Coronary artery (tissue), 2 donors: ENCODE results near the gene CPD.
A peak's percentile ranks its signal among the peaks of the same experiment; 100 is the strongest.

Source experiments
- DNase-seq: peaks from one replicate; pipeline ENCODE4 v3.0.0-alpha.2; 2017; ENCODE audit warnings: low spot score
- H3K27ac ChIP-seq, 2 donors: fragments of 200-600 bp; sonication (generic); one replicate each; pipeline ENCODE4 v1.5.1; 2016 to 2019
- H3K4me3 ChIP-seq: fragments of 200-600 bp; sonication (generic); 2 replicates; pipeline ENCODE4 v1.5.1; 2016; ENCODE audit warnings: mild to moderate bottlenecking, moderate library complexity
- CTCF ChIP-seq: fragments of 200-600 bp; sonication (generic); IDR thresholded peaks from one replicate; pipeline ENCODE4 v1.5.1; 2019; ENCODE audit warnings: antibody characterized with exemption

The CPD gene

GRCh38 chr17:30382345-30382744 is 3.6 kb downstream of the CPD start:
- TF ChIP-seq CTCF = no peak
- H3K4me3 ChIP-seq = peak overlapping the region; percentile 23

GRCh38 chr17:30388321-30389179 is 9.8 kb downstream of the CPD start:
- H3K27ac ChIP-seq = no peak overlapping the region
- H3K4me3 ChIP-seq = no peak overlapping the region
- no peak for DNase-seq
- TF ChIP-seq CTCF = no peak

More at GRCh38 chr17:30382345-30382744, 3.6 kb downstream of the CPD start:
- DNase-seq = no peak
- H3K27ac ChIP-seq = no peak overlapping the region

- TF ChIP-seq CTCF = no peak
Measured at GRCh38 chr17:30389756-30390300, 11.1 kb downstream of the CPD start.

GRCh38 chr17:30391534-30391933 is 12.8 kb downstream of the CPD start:
- TF ChIP-seq CTCF = no peak

More at GRCh38 chr17:30389756-30390300, 11.1 kb downstream of the CPD start:
- Histone ChIP-seq H3K27ac (no peak overlapping the region), H3K4me3 (no peak overlapping the region)
- DNase-seq = no peak

GRCh38 chr17:30393491-30393890 is 14.8 kb downstream of the CPD start:
- no peak for TF ChIP-seq CTCF
- no peak for DNase-seq
- Histone ChIP-seq H3K4me3 (no peak overlapping the region), H3K27ac (no peak overlapping the region)

More at GRCh38 chr17:30391534-30391933, 12.8 kb downstream of the CPD start:
- no peak for DNase-seq
- Histone ChIP-seq H3K4me3 (no peak overlapping the region), H3K27ac (no peak overlapping the region)

- DNase-seq = no peak
- TF ChIP-seq CTCF = no peak
- H3K4me3 ChIP-seq = no peak overlapping the region
- no peak overlapping the region for H3K27ac ChIP-seq
Measured at GRCh38 chr17:30393911-30394867, 15.5 kb downstream of the CPD start.
